Endothelial cell of umbilical vein (primary cell): ENCODE measurements around the gene SPATA2L. TPM values are rescaled to one million over a fixed set of nuclear protein-coding genes. Genes with fewer than 3 reads are reported as not detected.

Experiments
- BruUV-seq: library from RNA; stranded (reverse); fragments of 400-500 nt; replicated peaks from 2 replicates; lab custom pipeline; 2021; lab: Mats Ljungman, UMichigan
- CTCF ChIA-PET: fragments of 300-600, 350-600 bp; sonication (Branson Sonifier 250); formaldehyde crosslinking; loops from one replicate; lab custom pipeline; 2021; ENCODE audit warnings: antibody characterized with exemption, inconsistent platforms; lab: Charles Lee
- POLR2A ChIA-PET: fragments of 300-600, 350-600 bp; sonication (Branson Sonifier 250); formaldehyde crosslinking; loops from one replicate; lab custom pipeline; 2021; ENCODE audit warnings: antibody characterized with exemption, inconsistent platforms; lab: Charles Lee
- DNase-seq: peaks from one replicate; pipeline ENCODE4 v3.0.0-alpha.2; 2011; ENCODE audit warnings: low read depth, low spot score
- FAIRE-seq: peaks from 2 replicates; lab custom pipeline; 2011; peaks lifted over from hg19 to GRCh38; lab: Jason Lieb, UNC
- H2AFZ ChIP-seq: 2 replicates; pipeline ENCODE4 v1.6.0; 2012; ENCODE audit warnings: low read depth, low read length, control low read depth, inconsistent platforms
- H3K27ac ChIP-seq: 2 replicates; pipeline ENCODE4 v1.5.1; 2011; ENCODE audit warnings: low read depth, mild to moderate bottlenecking, control low read depth, low read length, moderate library complexity; ENCODE audit not compliant: insufficient read depth
- H3K27me3 ChIP-seq, 2 experiments: 2 replicates each; pipeline versions ENCODE4 v1.6.0 to v1.6.1; 2011; ENCODE audit warnings: low read length in 2 of 2, mixed read lengths in 1 of 2; ENCODE audit not compliant: control insufficient read depth in 2 of 2, insufficient read depth in 2 of 2
- H3K36me3 ChIP-seq, 2 experiments: 2 replicates in 1 of 2; 3 replicates in 1 of 2; pipeline ENCODE4 v1.5.1; 2011; ENCODE audit warnings: low read length in 2 of 2, mild to moderate bottlenecking in 1 of 2, moderate library complexity in 1 of 2; ENCODE audit not compliant: control insufficient read depth in 2 of 2, insufficient read depth in 2 of 2; ENCODE audit errors: extremely low read depth in 1 of 2
- H3K4me1 ChIP-seq: 3 replicates; pipeline ENCODE4 v1.5.1; 2011; ENCODE audit warnings: mild to moderate bottlenecking, low read length; ENCODE audit not compliant: control insufficient read depth, insufficient read depth; ENCODE audit errors: extremely low read depth
- H3K4me2 ChIP-seq: 2 replicates; pipeline ENCODE4 v1.6.1; 2011; ENCODE audit warnings: low read length, control low read depth, mixed read lengths; ENCODE audit not compliant: insufficient read depth
- H3K4me3 ChIP-seq, 3 experiments: fragments of 200-600 bp in 1 of 3; sonication (generic), shearing (Covaris generic) in 1 of 3; replicated peaks in 1 of 3; 2 replicates each; pipeline ENCODE4 v1.5.1; 2011 to 2016; ENCODE audit warnings: control low read depth in 3 of 3, low read length in 3 of 3, mild to moderate bottlenecking in 2 of 3, inconsistent platforms in 1 of 3, low read depth in 1 of 3, moderate library complexity in 1 of 3; ENCODE audit not compliant: insufficient read depth in 1 of 3
- H3K79me2 ChIP-seq: 2 replicates; pipeline ENCODE4 v1.6.0; 2012; ENCODE audit warnings: low read length, inconsistent platforms; ENCODE audit not compliant: control insufficient read depth, insufficient read depth
- H3K9ac ChIP-seq: replicated peaks from 2 replicates; pipeline ENCODE3; 2011; ENCODE audit warnings: low read length, control low read depth; ENCODE audit not compliant: insufficient read depth; ENCODE audit errors: extremely low read depth
- H3K9me1 ChIP-seq: replicated peaks from 3 replicates; pipeline ENCODE4 v1.6.0; 2011; ENCODE audit warnings: mild to moderate bottlenecking, low read length; ENCODE audit not compliant: control insufficient read depth, insufficient read depth; ENCODE audit errors: extremely low read depth
- H3K9me3 ChIP-seq: replicated peaks from 2 replicates; pipeline ENCODE4 v1.5.1; 2012; ENCODE audit warnings: low read length, inconsistent platforms; ENCODE audit not compliant: control insufficient read depth, insufficient read depth
- H4K20me1 ChIP-seq: replicated peaks from 2 replicates; pipeline ENCODE3; 2011; ENCODE audit warnings: mild to moderate bottlenecking, low read length; ENCODE audit not compliant: control insufficient read depth, insufficient read depth; ENCODE audit errors: extremely low read depth
- EZH2 ChIP-seq: IDR thresholded peaks from 2 replicates; pipeline ENCODE4 v1.6.1; 2012; ENCODE audit warnings: borderline replicate concordance, low read depth, mild to moderate bottlenecking, moderate library complexity, low read length, inconsistent platforms; ENCODE audit not compliant: severe bottlenecking
- FOS ChIP-seq: IDR thresholded peaks from 2 replicates; pipeline ENCODE4 v1.6.1; 2011; ENCODE audit warnings: mild to moderate bottlenecking, low read length, moderate library complexity, borderline replicate concordance; ENCODE audit not compliant: insufficient read depth
- GATA2 ChIP-seq: IDR thresholded peaks from 2 replicates; pipeline ENCODE4 v1.7.0; 2011; ENCODE audit warnings: low read depth, mild to moderate bottlenecking, moderate library complexity, mixed read lengths, low read length; ENCODE audit not compliant: insufficient read length, insufficient read depth
- JUN ChIP-seq: IDR thresholded peaks from 2 replicates; pipeline ENCODE4 v1.6.1; 2011; ENCODE audit warnings: borderline replicate concordance, low read depth; ENCODE audit not compliant: insufficient read length, insufficient read depth
- MYC ChIP-seq: IDR thresholded peaks from one replicate; pipeline ENCODE4 v1.6.1; 2011; ENCODE audit warnings: mild to moderate bottlenecking, low read depth, low read length
- POLR2A ChIP-seq: IDR thresholded peaks from 2 replicates; pipeline ENCODE4 v1.6.1; 2012; ENCODE audit warnings: low read depth, mild to moderate bottlenecking, control low read depth, low read length
- POLR2AphosphoS5 ChIP-seq: IDR thresholded peaks from 2 replicates; pipeline ENCODE4 v1.6.1; 2012; ENCODE audit warnings: low read depth, mild to moderate bottlenecking, control low read depth, low read length, moderate library complexity; ENCODE audit not compliant: insufficient read depth
- dilution Hi-C: fragments of 300-500 bp; cut with MboI; formaldehyde crosslinking; loops from one replicate; pipeline ENCODE4 v1.15.0; 2019; ENCODE audit warnings: low sequenced_read_pairs; ENCODE audit not compliant: extremely low pct_ligation_motif_present
- intact Hi-C: fragments of 100-400 bp; cut with micrococcal nuclease; formaldehyde crosslinking; loops from one replicate; pipeline ENCODE4 v1.10.0; 2022
- polyA plus RNA-seq, 4 experiments: library from polyadenylated mRNA; depleted of rRNA in 3 of 4; stranded (reverse) in 3 of 4; unstranded in 1 of 4; fragments of >200 nt; gene quantifications; 2 replicates each; pipeline versions ENCODE4 v1.2.1 to v1.2.3, GENCODE V29; 2011 to 2012; ENCODE audit warnings: missing spikeins in 1 of 4
- total RNA-seq: library from RNA; stranded (reverse); gene quantifications from 2 replicates; pipeline ENCODE4 v1.2.3, GENCODE V29; 2021
- TF ChIP-seq, protein P1 (sequence below): IDR thresholded peaks from 2 replicates; pipeline ENCODE4 v1.6.1; 2011; ENCODE audit not compliant: insufficient read depth, insufficient read length
- TF ChIP-seq, protein P2 (sequence below), 2 donors: IDR thresholded peaks; 1 replicate in 1 of 2; 2 replicates in 1 of 2; pipeline ENCODE4 v1.5.1; 2011; ENCODE audit warnings: low read length in 2 of 2, mild to moderate bottlenecking in 2 of 2, moderate library complexity in 2 of 2, control low read depth in 1 of 2, inconsistent platforms in 1 of 2, low read depth in 1 of 2; ENCODE audit not compliant: insufficient read depth in 1 of 2; ENCODE audit errors: extremely low read depth in 1 of 2

The SPATA2L gene
- total and polyA plus RNA-seq, 2 donors (not counting 3 experiments of a cell fraction or from before 2014, with no cell fraction given) = 7.3 to 7.4 TPM

DNA sequence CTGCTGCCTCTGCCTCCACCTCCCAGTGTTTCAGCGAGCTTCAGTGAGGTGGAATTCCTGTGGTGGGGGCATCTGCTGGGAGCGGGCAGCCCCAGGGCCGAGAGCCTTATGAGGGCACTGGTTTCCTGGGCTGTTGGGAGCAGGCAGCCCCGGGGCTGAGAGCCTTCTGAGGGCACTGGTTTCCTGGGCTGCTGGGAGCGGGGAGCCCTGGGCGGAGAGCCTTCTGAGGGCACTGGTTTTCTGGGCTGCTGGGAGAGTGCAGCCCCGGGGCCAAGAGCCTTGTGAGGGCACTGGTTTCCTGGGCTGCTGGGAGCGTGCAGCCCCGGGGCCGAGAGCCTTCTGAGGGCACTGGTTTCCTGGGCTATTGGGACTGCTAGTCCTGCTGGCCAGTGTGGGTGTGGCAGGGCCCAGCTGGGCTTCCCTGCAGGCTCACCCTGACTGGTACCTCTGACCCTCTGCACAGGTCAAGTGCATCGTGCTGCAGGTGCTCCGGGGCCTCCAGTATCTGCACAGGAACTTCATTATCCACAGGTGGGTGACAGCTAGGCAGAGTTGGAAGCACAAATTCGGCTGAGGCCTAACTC, 9.4 kb downstream of the SPATA2L start:
- peaks cover 4% of the 10 kb centered on the region for H3K4me1 ChIP-seq
- H3K9me1 ChIP-seq = no peaks in the 10 kb centered on the region
- CTCF ChIA-PET = no interaction called here
- TF ChIP-seq FOS (no peak), EZH2 (no peak), JUN (no peak), POLR2AphosphoS5 (no peak), POLR2A (no peak), MYC (no peak), GATA2 (no peak)
- TF ChIP-seq, protein P1, sequence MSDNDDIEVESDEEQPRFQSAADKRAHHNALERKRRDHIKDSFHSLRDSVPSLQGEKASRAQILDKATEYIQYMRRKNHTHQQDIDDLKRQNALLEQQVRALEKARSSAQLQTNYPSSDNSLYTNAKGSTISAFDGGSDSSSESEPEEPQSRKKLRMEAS = no peak
- TF ChIP-seq, protein P2, sequence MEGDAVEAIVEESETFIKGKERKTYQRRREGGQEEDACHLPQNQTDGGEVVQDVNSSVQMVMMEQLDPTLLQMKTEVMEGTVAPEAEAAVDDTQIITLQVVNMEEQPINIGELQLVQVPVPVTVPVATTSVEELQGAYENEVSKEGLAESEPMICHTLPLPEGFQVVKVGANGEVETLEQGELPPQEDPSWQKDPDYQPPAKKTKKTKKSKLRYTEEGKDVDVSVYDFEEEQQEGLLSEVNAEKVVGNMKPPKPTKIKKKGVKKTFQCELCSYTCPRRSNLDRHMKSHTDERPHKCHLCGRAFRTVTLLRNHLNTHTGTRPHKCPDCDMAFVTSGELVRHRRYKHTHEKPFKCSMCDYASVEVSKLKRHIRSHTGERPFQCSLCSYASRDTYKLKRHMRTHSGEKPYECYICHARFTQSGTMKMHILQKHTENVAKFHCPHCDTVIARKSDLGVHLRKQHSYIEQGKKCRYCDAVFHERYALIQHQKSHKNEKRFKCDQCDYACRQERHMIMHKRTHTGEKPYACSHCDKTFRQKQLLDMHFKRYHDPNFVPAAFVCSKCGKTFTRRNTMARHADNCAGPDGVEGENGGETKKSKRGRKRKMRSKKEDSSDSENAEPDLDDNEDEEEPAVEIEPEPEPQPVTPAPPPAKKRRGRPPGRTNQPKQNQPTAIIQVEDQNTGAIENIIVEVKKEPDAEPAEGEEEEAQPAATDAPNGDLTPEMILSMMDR (IDR thresholded peaks at IDR 0.05; ENCODE audit: extremely low read depth in 1 of 2, insufficient read depth in 1 of 2, low read depth in 1 of 2, low read length in 2 of 2) = no peak
- peaks cover 3 to 39% of the 10 kb centered on the region in 2 experiments for H3K36me3 ChIP-seq
- BruUV-seq = no TSS peak
- no peak overlapping the region for H3K4me2 ChIP-seq
- H3K79me2 ChIP-seq = peaks cover 9% of the 10 kb centered on the region
- H4K20me1 ChIP-seq = no peaks in the 10 kb centered on the region
- DNase-seq (no peak), FAIRE-seq (no peak)
- POLR2A ChIA-PET = no interaction called here
- intact Hi-C loops = no loop called here
- no peak overlapping the region for H3K27ac ChIP-seq
- H3K27me3 ChIP-seq = no peaks in the 10 kb centered on the region
- H3K4me3 ChIP-seq = no peak overlapping the region
- H3K9ac ChIP-seq = no peak overlapping the region
- dilution Hi-C loops = no loop called here
- H2AFZ ChIP-seq = no peak overlapping the region
- no peaks in the 10 kb centered on the region for H3K9me3 ChIP-seq
